Transverse colon (tissue), 4 donors: ENCODE measurements around the gene BAIAP2L2. TPM values are rescaled to one million over a fixed set of nuclear protein-coding genes. Genes with fewer than 3 reads are reported as not detected.

Experiments
- DNase-seq: peaks from one replicate; pipeline ENCODE4 v3.0.0-alpha.2; 2019
- H3K27ac ChIP-seq, 4 donors: fragments of 200-600 bp; sonication (generic); 2 replicates each; pipeline ENCODE4 v1.5.1; 2016 to 2018; ENCODE audit warnings: inconsistent platforms in 4 of 4
- H3K27me3 ChIP-seq: fragments of 200-600 bp; sonication (generic); 2 replicates; pipeline ENCODE4 v1.5.1; 2017; ENCODE audit warnings: inconsistent platforms
- H3K36me3 ChIP-seq, 4 donors: fragments of 200-600 bp; sonication (generic); 2 replicates each; pipeline ENCODE4 v1.5.1; 2017 to 2019; ENCODE audit warnings: inconsistent platforms in 4 of 4
- H3K4me1 ChIP-seq, 4 donors: fragments of 200-600 bp; sonication (generic); 2 replicates each; pipeline ENCODE4 v1.5.1; 2017 to 2020; ENCODE audit warnings: inconsistent platforms in 4 of 4
- H3K4me3 ChIP-seq, 4 donors: fragments of 200-600 bp; sonication (generic); 1 replicate in 1 of 4; 2 replicates in 3 of 4; pipeline versions ENCODE4 v1.5.1 to v1.6.1; 2017 to 2019; ENCODE audit warnings: inconsistent platforms in 4 of 4
- H3K9me3 ChIP-seq, 2 donors: fragments of 200-600 bp; sonication (generic); 2 replicates each; pipeline ENCODE4 v1.5.1; 2017 to 2019; ENCODE audit warnings: inconsistent platforms in 2 of 2
- EP300 ChIP-seq: sonication (generic); formaldehyde crosslinking; IDR thresholded peaks from one replicate; pipeline ENCODE4 v1.6.1; 2017; ENCODE audit warnings: antibody characterized with exemption, low read depth
- POLR2A ChIP-seq: fragments of 450-650 bp; IDR thresholded peaks from one replicate; pipeline ENCODE4 v1.6.1; 2016; ENCODE audit warnings: antibody characterized with exemption, mild to moderate bottlenecking, moderate library complexity
- POLR2AphosphoS5 ChIP-seq, 3 donors: sonication (generic); formaldehyde crosslinking; IDR thresholded peaks; one replicate each; pipeline ENCODE4 v1.6.1; 2016; ENCODE audit warnings: antibody characterized with exemption in 3 of 3
- WGBS, 2 donors: methylation state at CpG; one replicate each; pipeline ENCODE4 v1.1.5; 2018; ENCODE audit warnings: low coverage in 1 of 2; 5-methylcytosine and 5-hydroxymethylcytosine counted together
- in situ Hi-C, 4 donors: fragments of 200-750 bp; cut with MboI; loops; one replicate each; pipeline versions ENCODE4 v1.15.0 to v1.15.1; 2017; ENCODE audit warnings: low sequenced_read_pairs in 3 of 4, low pct_ligation_motif_present in 1 of 4, low pct_unique_long_range_greater_than_20kb in 1 of 4
- intact Hi-C: fragments of 100-400 bp; cut with DNase I; formaldehyde crosslinking; loops from one replicate; pipeline ENCODE4 v1.15.1; 2023; ENCODE audit warnings: low total_unique reads
- total RNA-seq, 4 donors: library from RNA; depleted of rRNA; stranded (reverse); fragments of >200 nt; gene quantifications; one replicate each; pipeline ENCODE4 v1.1.0, GENCODE V29; 2016
- TF ChIP-seq, protein P1 (sequence below), 5 experiments: fragments of 200-600 bp in 3 of 5; fragments of 450-650 bp in 2 of 5; sonication (generic) in 3 of 5; IDR thresholded peaks; 1 replicate in 2 of 5; 2 replicates in 3 of 5; pipeline ENCODE4 v1.5.1; 2016 to 2017; ENCODE audit warnings: antibody characterized with exemption in 5 of 5, inconsistent platforms in 3 of 5, mild to moderate bottlenecking in 2 of 5, moderate library complexity in 1 of 5

The BAIAP2L2 gene
- total RNA-seq, 4 donors from 2014 or later: 106 to 337 (median 127) TPM

DNA sequence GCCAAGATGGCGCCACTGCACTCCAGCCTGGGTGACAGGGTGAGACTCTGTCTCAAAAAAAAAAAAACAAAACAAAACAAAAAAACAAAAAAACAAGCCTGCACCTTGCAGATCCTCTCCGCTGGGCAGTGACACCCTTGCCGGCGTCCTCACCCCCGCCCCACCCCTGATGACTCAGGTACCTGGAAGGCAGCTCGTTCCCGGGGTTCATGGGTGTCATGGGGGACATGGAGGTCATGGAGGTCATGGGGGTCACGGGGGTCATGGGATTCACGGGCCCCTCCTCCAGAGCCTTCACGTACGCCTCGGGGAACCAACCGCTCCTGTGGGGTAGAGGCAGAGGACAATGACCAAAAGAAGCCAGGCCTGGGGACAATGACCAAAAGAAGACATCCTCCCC lies 23.5 kb downstream of the BAIAP2L2 start:
- in situ Hi-C loops: no loop called here
- no peak for DNase-seq
- Histone ChIP-seq H3K27me3 (peaks cover 27% of the 10 kb centered on the region), H3K9me3 (no peaks in the 10 kb centered on the region), H3K4me3 (no peak overlapping the region), H3K4me1 (peaks cover 0 to 18% (median 13%) of the 10 kb centered on the region in 4 donors), H3K36me3 (no peaks in the 10 kb centered on the region), H3K27ac (no peak overlapping the region)
- intact Hi-C loops: no loop called here
- 83 to 90% methylated on average over 4 to 13 of the region's 13 CpGs for WGBS, 2 donors
- TF ChIP-seq POLR2A (no peak), POLR2AphosphoS5 (IDR thresholded peaks at IDR 0.05) (no peak), EP300 (no peak)
- TF ChIP-seq, protein P1, sequence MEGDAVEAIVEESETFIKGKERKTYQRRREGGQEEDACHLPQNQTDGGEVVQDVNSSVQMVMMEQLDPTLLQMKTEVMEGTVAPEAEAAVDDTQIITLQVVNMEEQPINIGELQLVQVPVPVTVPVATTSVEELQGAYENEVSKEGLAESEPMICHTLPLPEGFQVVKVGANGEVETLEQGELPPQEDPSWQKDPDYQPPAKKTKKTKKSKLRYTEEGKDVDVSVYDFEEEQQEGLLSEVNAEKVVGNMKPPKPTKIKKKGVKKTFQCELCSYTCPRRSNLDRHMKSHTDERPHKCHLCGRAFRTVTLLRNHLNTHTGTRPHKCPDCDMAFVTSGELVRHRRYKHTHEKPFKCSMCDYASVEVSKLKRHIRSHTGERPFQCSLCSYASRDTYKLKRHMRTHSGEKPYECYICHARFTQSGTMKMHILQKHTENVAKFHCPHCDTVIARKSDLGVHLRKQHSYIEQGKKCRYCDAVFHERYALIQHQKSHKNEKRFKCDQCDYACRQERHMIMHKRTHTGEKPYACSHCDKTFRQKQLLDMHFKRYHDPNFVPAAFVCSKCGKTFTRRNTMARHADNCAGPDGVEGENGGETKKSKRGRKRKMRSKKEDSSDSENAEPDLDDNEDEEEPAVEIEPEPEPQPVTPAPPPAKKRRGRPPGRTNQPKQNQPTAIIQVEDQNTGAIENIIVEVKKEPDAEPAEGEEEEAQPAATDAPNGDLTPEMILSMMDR (IDR thresholded peaks at IDR 0.05): no peak

DNA sequence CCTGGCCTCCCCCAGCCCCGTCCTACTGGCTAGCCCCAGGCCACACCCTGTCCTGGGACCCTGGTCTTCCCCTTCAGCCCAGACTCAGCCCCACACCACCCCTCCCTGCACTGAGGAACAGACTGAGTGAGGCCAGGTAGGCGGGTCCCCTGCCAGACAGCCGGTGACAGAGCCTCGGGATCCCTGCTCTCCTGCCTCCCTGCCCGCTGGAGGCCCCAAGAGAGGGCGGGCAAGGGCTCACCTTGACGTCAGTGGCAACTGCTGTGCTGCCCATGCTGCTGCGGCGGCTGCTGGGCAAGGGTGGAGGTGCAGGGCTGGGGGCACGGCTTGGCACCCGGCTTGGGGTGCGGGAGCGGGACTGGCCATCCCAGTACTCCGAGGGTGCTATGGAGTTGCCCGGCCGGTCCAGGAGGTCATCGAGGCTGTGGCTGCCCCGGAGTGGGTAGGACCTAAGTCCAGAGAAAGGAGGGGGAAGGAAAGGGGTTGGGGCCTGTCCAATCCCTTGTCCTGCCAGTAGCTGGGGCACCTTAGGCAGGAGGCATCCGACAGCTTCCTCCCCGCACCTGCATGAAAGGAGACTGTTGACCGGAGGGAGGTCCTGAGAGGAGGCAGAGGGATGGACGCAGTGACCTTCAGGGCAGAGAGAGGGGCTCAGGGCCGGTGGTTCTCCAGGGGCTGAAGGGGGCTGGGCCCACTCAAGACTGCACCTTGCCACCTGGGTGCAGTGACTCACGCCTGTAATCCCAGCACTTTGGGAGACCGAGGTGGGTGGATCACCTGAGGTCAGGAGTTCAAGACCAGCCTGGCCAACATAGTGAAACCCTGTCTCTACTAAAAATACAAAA lies 24.3 kb downstream of the BAIAP2L2 start:
- in situ Hi-C loops (no loop called here), intact Hi-C loops (no loop called here)
- Histone ChIP-seq H3K36me3 (no peaks in the 10 kb centered on the region), H3K27me3 (peaks cover 34% of the 10 kb centered on the region), H3K27ac (no peak overlapping the region), H3K4me1 (peaks cover 0 to 24% (median 19%) of the 10 kb centered on the region in 4 donors), H3K9me3 (no peaks in the 10 kb centered on the region), H3K4me3 (no peak overlapping the region)
- TF ChIP-seq EP300 (no peak), POLR2A (no peak), POLR2AphosphoS5 (IDR thresholded peaks at IDR 0.05) (no peak)
- TF ChIP-seq, protein P1 (IDR thresholded peaks at IDR 0.05): no peak
- DNase-seq: no peak
- WGBS, 2 donors: 93% methylated on average over 3 to 21 of the region's 25 CpGs

DNA sequence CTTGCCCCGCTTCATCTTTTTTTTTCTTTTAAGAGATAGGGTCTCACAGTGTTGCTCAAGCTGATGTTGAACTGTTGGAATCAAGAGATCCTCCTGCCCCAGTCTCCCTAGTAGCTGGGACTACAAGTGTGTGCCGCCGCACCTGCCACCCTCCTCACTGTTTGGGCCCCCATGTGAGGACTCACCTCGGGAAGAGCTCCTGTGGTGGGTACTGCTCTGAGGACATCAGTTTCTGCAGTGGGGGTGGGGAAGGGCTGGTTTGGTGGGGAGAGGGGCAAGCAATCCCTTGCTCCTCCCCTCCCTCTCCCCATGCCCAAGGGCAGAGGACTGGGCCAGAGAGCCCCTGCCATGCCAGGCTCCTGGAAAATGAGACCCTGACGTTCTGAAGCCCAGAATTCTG lies 25.0 kb downstream of the BAIAP2L2 start:
- no peak for DNase-seq
- Histone ChIP-seq H3K27ac (no peak overlapping the region), H3K9me3 (no peaks in the 10 kb centered on the region), H3K36me3 (no peaks in the 10 kb centered on the region), H3K27me3 (peaks cover 40% of the 10 kb centered on the region), H3K4me3 (no peak overlapping the region), H3K4me1 (peaks cover 4 to 31% (median 25%) of the 10 kb centered on the region in 4 donors)
- WGBS, 2 donors: 70% methylated on average over 5 of the region's 5 CpGs; no CpG with 5 or more reads in 1 of the 2 donors
- intact Hi-C loops: no loop called here
- TF ChIP-seq, protein P1 (IDR thresholded peaks at IDR 0.05): no peak
- TF ChIP-seq EP300: no peak
- in situ Hi-C loops: no loop called here

DNA sequence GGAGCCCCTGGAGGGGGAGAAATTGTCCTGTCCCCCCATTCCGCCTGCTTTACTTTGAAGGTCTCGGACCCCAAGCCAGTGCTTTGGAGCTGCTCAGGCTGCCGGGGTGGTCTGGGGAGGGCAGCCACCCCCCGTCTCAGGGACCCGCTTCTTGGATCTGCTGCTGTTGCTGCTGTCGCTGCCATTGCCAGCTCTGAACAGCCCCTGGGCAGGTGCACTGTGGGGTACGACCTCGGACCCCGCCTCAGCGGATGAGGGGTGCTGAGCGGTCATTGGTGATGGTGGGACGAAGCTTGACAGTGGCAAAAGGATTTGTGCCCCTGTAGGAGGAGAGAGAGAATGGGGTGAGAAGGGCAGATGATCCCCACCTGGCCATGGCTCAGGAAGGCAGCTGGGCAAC lies 25.4 kb downstream of the BAIAP2L2 start:
- in situ Hi-C loops: no loop called here
- H3K27ac ChIP-seq: no peak overlapping the region
- TF ChIP-seq, protein P1 (IDR thresholded peaks at IDR 0.05): no peak
- TF ChIP-seq EP300 (no peak), POLR2AphosphoS5 (IDR thresholded peaks at IDR 0.05) (no peak), POLR2A (no peak)

More for the DNA sequence above, 25.4 kb downstream of the BAIAP2L2 start:
- DNase-seq: no peak
- peaks cover 4 to 31% (median 25%) of the 10 kb centered on the region in 4 donors for H3K4me1 ChIP-seq
- WGBS, 2 donors: 95% methylated on average over 12 of the region's 12 CpGs; no CpG with 5 or more reads in 1 of the 2 donors
- H3K27me3 ChIP-seq: peaks cover 41% of the 10 kb centered on the region
- no peaks in the 10 kb centered on the region for H3K36me3 ChIP-seq
- intact Hi-C loops: no loop called here
- no peaks in the 10 kb centered on the region for H3K9me3 ChIP-seq
- no peak overlapping the region for H3K4me3 ChIP-seq
